H1 (cell line): ENCODE data around the gene CNNM3. TPM values are rescaled to one million over a fixed set of nuclear protein-coding genes. Genes with fewer than 3 reads are reported as not detected.

Experiments used
- E2F6 ChIP-seq: IDR thresholded peaks from 2 replicates; pipeline ENCODE4 v1.6.1; 2012; ENCODE audit warnings: inconsistent platforms
- EP300 ChIP-seq, 2 experiments: IDR thresholded peaks; 1 replicate in 1 of 2; 2 replicates in 1 of 2; pipeline ENCODE4 v1.6.1; 2011 to 2012; ENCODE audit warnings: low read depth in 2 of 2, low read length in 2 of 2, mild to moderate bottlenecking in 2 of 2, borderline replicate concordance in 1 of 2, inconsistent platforms in 1 of 2, moderate library complexity in 1 of 2
- SIRT6 ChIP-seq: IDR thresholded peaks from one replicate; pipeline ENCODE4 v1.7.1; 2012; ENCODE audit warnings: low read length, inconsistent platforms
- polyA plus RNA-seq, 7 experiments: library from polyadenylated mRNA; depleted of rRNA in 3 of 7; stranded (reverse) in 5 of 7; unstranded in 2 of 7; fragments of >200 nt in 5 of 7; fragments of 200-250 nt in 2 of 7; gene quantifications; 1 replicate in 5 of 7; 2 replicates in 1 of 7; 4 replicates in 1 of 7; pipeline versions ENCODE4 v1.2.1 to v1.2.3, GENCODE V29; 2011 to 2013; ENCODE audit warnings: missing spikeins in 2 of 7, mixed read lengths in 2 of 7
- total RNA-seq: library from RNA; stranded (reverse); fragmentation: NEBNext Ultra II Directional; extraction: Animal tissue kit (Norgen Biotek cat#: 25700); gene quantifications from 2 replicates; pipeline ENCODE4 v1.2.1, GENCODE V29; 2021
- TF ChIP-seq, protein P1 (sequence below): fragments of 300-600 bp; sonication (generic); IDR thresholded peaks from 2 replicates; pipeline ENCODE4 v1.7.1; 2012; ENCODE audit warnings: low read length, moderate library complexity, mild to moderate bottlenecking, inconsistent platforms; ENCODE audit not compliant: insufficient replicate concordance

The CNNM3 gene
- total and polyA plus RNA-seq, 2 of the 8 experiments (the other 6 are each of a cell fraction or from before 2014, with no cell fraction given): 29.1 to 29.2 TPM

GRCh38 chr2:96819128-96819875 is 3.2 kb downstream of the CNNM3 start (continued):
- TF ChIP-seq, protein P1, sequence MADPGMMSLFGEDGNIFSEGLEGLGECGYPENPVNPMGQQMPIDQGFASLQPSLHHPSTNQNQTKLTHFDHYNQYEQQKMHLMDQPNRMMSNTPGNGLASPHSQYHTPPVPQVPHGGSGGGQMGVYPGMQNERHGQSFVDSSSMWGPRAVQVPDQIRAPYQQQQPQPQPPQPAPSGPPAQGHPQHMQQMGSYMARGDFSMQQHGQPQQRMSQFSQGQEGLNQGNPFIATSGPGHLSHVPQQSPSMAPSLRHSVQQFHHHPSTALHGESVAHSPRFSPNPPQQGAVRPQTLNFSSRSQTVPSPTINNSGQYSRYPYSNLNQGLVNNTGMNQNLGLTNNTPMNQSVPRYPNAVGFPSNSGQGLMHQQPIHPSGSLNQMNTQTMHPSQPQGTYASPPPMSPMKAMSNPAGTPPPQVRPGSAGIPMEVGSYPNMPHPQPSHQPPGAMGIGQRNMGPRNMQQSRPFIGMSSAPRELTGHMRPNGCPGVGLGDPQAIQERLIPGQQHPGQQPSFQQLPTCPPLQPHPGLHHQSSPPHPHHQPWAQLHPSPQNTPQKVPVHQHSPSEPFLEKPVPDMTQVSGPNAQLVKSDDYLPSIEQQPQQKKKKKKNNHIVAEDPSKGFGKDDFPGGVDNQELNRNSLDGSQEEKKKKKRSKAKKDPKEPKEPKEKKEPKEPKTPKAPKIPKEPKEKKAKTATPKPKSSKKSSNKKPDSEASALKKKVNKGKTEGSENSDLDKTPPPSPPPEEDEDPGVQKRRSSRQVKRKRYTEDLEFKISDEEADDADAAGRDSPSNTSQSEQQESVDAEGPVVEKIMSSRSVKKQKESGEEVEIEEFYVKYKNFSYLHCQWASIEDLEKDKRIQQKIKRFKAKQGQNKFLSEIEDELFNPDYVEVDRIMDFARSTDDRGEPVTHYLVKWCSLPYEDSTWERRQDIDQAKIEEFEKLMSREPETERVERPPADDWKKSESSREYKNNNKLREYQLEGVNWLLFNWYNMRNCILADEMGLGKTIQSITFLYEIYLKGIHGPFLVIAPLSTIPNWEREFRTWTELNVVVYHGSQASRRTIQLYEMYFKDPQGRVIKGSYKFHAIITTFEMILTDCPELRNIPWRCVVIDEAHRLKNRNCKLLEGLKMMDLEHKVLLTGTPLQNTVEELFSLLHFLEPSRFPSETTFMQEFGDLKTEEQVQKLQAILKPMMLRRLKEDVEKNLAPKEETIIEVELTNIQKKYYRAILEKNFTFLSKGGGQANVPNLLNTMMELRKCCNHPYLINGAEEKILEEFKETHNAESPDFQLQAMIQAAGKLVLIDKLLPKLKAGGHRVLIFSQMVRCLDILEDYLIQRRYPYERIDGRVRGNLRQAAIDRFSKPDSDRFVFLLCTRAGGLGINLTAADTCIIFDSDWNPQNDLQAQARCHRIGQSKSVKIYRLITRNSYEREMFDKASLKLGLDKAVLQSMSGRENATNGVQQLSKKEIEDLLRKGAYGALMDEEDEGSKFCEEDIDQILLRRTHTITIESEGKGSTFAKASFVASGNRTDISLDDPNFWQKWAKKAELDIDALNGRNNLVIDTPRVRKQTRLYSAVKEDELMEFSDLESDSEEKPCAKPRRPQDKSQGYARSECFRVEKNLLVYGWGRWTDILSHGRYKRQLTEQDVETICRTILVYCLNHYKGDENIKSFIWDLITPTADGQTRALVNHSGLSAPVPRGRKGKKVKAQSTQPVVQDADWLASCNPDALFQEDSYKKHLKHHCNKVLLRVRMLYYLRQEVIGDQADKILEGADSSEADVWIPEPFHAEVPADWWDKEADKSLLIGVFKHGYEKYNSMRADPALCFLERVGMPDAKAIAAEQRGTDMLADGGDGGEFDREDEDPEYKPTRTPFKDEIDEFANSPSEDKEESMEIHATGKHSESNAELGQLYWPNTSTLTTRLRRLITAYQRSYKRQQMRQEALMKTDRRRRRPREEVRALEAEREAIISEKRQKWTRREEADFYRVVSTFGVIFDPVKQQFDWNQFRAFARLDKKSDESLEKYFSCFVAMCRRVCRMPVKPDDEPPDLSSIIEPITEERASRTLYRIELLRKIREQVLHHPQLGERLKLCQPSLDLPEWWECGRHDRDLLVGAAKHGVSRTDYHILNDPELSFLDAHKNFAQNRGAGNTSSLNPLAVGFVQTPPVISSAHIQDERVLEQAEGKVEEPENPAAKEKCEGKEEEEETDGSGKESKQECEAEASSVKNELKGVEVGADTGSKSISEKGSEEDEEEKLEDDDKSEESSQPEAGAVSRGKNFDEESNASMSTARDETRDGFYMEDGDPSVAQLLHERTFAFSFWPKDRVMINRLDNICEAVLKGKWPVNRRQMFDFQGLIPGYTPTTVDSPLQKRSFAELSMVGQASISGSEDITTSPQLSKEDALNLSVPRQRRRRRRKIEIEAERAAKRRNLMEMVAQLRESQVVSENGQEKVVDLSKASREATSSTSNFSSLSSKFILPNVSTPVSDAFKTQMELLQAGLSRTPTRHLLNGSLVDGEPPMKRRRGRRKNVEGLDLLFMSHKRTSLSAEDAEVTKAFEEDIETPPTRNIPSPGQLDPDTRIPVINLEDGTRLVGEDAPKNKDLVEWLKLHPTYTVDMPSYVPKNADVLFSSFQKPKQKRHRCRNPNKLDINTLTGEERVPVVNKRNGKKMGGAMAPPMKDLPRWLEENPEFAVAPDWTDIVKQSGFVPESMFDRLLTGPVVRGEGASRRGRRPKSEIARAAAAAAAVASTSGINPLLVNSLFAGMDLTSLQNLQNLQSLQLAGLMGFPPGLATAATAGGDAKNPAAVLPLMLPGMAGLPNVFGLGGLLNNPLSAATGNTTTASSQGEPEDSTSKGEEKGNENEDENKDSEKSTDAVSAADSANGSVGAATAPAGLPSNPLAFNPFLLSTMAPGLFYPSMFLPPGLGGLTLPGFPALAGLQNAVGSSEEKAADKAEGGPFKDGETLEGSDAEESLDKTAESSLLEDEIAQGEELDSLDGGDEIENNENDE: no peak
- TF ChIP-seq EP300 (IDR thresholded peaks at IDR 0.05; ENCODE audit: borderline replicate concordance in 1 of 2, low read depth in 2 of 2, low read length in 2 of 2) (no peak), E2F6 (no peak), SIRT6 (no peak)
